HG03521 (cell line): Measurements from ENCODE around the gene HSBP1L1.

ENCODE experiments used
- ATAC-seq: cut with Tn5 transposase; IDR thresholded peaks from one replicate; pipeline ENCODE4 v1.9.1; 2021; ENCODE audit warnings: mild to moderate bottlenecking, moderate library complexity; ENCODE audit not compliant: unreplicated experiment

HSBP1L1 gene

DNA sequence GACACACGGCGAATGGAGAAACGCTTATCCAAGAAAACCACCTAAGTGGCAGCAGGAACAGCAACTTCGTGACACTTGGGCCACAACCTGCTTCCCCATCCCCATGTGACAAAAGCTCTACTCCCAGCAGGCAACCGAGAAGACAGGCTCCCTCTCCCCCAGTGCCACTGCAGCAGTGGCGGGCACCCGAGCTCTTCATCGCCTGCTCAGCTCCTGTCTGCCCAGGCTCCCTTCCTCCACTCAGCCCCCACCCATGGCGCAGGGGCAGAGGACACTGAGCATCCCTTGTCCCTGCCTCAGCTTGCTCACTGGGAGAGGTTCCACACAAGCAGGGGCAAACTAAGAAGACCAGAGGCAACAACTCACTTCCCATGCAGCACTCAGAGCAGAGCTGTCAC, 35.9 kb upstream of the HSBP1L1 start:
- ATAC-seq, result no peak

DNA sequence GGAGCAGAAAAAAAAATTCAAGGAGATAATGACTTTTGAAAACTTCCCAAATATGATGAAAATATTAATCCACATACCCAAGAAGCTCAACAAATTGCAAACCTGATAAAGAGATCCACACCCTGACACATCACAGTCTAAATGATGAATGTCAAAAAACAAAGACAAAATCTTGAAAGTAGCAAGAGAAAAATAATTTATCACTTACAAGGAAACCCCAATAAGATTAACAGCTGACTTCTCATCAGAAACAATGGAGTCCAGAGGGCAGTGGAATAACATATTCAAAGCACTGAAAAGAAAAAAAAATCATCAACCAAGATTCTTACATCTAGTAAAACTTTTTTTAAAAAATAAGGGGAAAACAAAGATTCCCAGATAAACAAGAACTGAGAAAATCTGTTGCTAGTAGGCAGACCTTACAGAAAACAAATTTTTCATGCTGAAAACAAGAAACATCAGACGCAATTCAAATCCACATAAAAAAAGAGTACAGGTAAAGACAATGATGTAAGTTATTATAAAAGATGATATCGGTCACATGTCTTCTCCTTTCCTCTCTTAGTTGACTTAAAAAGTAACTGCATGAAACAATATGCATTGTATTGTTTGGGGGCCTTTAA, 34.3 kb upstream of the HSBP1L1 start:
- no peak for ATAC-seq

DNA sequence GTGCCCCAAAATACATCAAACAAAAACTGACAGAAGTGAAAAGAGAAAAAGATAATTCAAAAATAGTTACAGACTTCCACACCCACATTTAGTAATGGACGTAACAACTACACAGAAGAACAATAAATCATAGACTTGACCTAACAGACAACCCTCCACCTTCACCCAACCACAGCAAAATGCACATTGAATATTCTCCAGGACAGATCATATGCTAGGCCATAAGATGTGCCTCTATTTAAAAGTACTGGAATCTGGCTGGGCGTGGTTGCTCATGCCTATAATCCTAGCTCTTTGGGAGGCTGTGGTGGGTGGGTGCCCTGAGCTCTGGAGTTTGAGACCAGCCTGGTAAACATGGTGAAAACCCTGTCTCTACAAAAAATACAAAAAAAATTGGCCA, 33.0 kb upstream of the HSBP1L1 start:
- ATAC-seq, result no peak

DNA sequence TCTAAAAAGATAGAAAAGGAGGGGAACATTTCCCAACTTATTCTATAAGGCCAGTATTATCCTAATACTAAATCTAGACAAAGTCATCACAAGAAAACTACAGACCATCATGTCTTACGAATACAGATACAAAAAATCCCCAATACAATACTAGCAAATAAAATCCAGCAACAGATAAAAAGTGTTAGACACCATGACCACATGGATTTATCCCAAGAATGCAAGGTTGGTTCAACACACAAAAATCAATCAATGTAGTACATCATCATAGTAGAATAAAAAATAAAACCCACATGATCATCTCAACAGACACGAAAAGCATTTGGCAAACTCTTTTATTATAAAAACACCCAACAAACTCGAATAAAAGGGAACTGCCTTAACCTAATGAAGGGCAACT, 31.5 kb upstream of the HSBP1L1 start:
- ATAC-seq, result no peak

DNA sequence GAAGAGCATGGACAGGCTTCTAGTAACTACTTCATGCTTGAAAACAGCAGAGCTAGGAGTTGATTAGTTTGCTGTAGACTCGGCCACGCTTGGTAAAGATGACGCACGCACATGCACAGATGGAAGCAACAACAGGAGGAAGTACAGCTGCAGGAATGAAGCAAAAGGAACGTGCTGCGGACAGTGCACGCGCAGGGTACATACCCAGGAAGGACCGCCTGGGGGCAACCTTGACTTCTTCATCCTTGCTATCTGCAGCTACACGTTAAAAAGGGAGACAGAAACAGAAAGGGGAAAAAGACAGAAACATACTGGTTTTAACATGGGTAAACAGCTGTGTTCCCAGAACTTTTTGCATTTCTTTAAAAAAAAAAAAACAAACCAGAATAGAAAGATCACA, 30.7 kb upstream of the HSBP1L1 start:
- no peak for ATAC-seq

DNA sequence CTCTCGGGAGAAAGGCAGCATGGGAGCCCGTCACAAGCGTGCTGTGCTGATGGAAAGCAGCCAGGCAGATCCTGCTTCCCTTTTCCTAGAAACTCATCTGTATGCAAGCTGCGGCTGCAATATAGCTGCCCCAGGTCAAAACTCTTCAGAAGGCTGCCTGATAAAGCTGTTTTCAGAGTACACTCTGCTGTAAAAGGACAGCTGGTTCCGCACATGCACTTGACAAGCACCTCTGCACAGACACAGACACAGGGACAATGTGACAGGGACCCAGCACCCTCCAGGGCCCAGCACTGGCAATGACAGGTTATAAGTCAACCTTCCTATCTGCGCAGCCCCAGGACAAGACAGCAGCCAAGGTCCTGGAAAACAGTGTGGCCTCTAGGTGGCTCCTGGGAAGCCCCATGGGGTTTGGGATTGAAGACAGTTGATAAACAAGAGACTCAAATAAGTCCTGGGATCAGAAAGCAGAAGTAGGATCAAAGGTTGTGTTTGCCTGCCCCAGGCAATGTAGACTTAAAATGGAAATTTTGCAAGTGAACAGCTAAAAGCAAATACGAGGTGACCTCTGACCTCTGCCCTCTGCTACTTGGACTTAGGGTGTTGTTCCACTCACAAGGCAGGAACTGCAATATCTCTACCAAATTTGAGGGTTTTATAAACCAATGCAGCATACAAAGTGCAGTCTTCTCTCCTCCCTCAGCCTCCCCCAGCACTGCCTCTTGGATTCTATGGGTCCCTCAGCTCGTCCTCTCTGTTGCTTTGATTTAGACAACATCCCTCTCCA, 29.9 kb upstream of the HSBP1L1 start:
- no peak for ATAC-seq

DNA sequence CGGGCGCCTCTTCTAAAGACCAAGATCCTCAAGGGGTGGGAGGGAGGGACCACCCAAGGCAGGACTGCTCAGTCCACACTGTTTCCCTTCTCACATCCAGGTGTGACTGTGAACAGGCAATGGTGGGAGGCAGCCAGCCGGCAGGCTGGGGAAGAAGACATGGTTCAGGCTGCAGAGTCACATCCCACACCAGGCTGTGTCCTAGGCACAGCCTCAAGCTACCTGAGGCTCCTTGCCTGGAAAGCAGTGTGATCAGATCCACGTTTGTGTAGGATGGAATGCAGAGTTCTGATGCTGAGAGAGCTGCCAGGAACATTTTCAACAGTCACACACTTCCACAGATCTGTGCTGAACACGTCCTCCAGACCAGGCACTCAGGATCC, 29.4 kb upstream of the HSBP1L1 start:
- no peak for ATAC-seq

DNA sequence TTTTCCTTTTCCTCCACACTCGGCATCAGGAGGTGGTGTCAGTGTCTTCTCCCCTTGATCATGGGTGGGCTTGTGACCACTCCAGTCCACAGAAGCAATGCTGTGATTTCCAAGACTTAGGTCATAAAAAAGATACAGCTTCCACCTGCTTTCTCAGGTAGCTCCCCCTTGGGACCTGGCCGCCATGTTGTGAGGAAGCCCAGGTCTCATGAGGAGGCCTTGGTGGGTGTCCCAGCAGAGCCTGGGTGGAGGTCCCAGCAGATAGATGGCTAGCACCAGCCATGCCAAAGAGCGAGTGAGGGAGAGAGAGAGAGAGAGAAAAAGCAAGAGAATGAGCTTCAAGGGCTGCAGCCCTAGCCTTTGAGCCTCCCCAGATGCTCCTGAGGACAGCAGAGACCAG, 28.9 kb upstream of the HSBP1L1 start:
- no peak for ATAC-seq

- no peak for ATAC-seq
Measured at GRCh38 chr18:79935925-79936324, 28.5 kb upstream of the HSBP1L1 start.

DNA sequence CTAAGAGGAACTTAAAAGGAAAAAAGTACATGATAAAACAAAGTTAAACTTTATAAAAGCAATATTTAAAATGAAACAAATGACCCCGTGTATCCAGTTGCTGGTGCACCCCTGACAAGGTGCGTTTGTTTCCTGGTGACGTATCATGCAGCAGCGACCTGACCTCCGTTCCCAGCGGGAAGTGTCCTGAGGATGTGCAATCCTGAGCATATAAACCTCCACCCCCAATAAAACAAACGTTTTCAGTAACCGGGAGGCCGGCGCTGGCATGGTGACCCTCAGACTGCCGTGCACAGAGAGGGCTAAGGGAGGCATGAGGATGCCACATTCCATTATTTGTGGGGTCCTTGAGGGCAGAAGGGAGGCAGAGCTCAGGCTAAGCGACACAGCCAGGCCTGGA, 27.8 kb upstream of the HSBP1L1 start:
- ATAC-seq, result no peak

DNA sequence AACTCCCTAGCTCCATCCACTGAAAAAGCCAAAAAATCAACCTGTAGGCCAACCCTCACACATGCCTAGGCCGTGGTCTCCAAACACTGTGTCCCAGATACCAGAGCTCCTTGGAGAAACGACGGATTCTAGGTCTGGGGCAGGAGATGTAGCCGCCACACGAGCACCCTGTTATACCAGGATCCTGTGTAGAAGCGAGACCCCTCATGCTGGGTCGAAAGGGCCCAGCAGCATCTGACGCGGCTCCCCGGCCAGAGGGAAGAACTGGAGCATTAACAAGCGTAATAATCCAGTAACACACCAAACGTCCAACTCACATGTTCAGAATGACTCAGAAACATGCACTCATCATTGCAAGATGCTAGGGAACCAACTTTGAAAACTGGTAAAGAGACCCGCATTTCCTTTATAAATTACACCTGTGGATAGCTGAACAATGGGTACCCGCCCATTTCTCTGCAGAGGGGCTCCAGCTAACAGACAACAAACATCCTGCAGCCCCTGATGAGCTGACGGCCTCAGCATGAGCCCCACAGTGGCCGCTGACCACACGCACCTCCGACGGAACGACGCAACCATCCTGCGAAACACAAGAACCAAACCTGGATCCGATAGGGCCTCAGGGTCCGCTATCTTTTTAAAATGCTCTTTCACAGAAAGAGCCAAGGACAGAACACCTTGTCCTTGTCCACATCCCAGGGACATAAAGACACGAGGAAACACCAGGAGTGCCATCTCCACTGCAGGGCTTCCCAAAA, 27.2 kb upstream of the HSBP1L1 start:
- ATAC-seq, result no peak

DNA sequence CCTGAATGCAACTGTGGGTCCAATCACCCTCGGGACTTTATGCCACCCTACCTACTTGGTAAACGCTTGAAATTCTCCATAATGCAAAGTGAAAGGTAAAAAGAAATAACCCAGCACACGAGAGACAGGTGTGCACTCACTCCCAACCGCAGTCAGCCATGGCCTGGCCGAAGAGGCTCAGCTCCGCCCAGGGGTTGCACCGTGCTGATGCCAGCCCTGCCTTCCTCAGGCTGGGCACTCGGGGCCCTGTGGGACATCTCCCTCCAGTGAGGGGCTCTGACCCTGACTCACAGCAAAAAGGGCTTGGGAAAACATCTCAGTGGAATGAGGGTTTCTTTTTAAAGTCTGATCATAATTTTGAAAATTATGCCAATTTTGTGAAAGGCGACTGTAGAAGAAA, 26.2 kb upstream of the HSBP1L1 start:
- ATAC-seq, result no peak

DNA sequence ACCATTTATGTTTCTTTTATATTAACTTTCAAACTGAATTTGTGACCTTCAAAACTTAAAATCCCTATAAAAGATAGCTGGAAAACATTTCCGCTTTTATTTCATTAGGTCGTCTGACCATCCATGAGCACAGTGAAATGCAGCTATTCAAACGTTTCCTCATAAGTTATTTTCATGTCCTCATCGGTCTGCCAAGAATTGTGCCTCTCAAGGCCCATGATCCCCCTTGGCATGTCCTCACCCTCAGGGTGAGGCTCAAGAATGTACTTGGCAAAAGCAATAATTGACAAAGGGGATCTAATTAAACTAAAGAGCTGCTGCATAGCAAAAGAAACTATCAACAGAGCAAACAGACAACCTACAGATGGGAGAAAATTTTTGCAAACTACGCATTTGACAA, 25.3 kb upstream of the HSBP1L1 start:
- ATAC-seq, result no peak

- no peak for ATAC-seq
Measured at GRCh38 chr18:79940126-79940813, 24.2 kb upstream of the HSBP1L1 start.

DNA sequence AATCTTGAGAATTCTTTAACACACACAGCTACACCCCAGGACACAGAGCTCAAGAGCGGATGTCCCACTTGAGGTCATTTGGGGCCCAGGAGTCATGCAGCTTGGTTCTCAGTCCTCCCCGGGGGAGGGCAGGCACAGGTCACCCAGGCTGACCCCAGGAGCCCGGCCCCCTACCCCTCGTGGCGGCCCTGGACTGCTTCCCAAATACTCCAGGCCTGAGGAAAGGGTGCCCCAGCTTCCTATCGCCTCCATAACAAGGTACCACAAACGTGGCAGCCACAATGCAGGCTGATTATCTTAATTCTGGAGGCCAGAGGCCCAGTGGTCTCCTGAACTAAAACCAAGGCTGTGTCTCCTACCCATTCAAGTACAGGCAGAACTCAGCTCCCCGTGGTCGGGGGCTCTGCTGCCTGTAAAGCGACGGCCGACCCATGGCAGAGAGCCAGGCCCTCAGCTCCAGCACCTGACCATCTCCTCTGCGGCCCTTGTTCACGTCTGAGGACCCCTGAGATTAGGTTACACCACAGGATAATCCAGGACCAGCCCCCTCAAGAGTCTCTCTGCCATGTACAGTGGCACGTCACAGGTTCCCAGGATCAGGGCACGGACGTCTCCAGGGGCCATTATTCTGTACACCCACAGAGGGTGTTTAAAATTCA, 23.5 kb upstream of the HSBP1L1 start:
- ATAC-seq, result no peak

DNA sequence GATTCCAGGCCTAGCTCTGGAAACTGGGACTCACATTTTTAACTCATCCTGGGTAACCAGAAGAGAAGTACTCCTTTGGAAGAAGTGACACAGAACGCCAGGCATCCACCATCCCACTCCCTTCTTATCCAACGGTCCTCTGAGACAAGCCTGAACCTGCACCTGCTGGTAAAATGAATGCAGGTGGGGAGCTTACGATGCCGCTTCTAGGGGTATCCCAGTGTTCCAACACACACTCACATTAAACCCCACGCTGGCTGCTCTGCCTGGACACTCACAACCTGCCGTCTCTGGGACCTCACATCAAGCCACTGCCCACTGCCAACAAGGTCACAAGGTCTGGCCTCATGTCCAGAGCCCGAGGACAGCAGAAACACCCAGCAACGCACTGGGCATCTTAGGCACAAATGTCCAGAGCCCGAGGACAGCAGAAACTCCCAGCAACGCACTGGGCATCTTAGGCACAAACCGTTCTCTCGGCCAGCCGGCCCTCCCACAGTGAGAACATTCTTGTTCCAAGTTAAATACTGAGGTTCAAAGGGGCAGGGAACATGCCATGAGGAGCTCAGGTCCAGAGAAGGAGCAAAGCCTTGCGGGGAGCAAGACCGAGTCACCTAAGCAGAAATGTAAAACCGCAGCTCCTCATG, 22.8 kb upstream of the HSBP1L1 start:
- ATAC-seq, result no peak

GRCh38 chr18:79942211-79942610, 22.2 kb upstream of the HSBP1L1 start:
- no peak for ATAC-seq

GRCh38 chr18:79942786-79943607, 21.4 kb upstream of the HSBP1L1 start:
- no peak for ATAC-seq

GRCh38 chr18:79943608-79944125, 20.8 kb upstream of the HSBP1L1 start:
- ATAC-seq, result no peak
